Choroid plexus epithelial cell (primary cell): Measurements from ENCODE around the gene LRFN2.

ENCODE experiments used
- DNase-seq: peaks from one replicate; pipeline ENCODE4 v3.0.0-alpha.2; 2010; ENCODE audit warnings: low read depth
- H3K4me3 ChIP-seq: 2 replicates; pipeline ENCODE4 v1.5.1; 2011; ENCODE audit warnings: low read depth, mild to moderate bottlenecking, control low read depth, low read length, moderate library complexity
- CTCF ChIP-seq: conservative IDR thresholded peaks from 2 replicates; pipeline ENCODE4 v1.5.1; 2011; ENCODE audit warnings: low read depth, mild to moderate bottlenecking, control low read depth, inconsistent platforms, low read length, moderate library complexity

Gene LRFN2

GRCh38 chr6:40610229-40610628 is 23.1 kb upstream of the LRFN2 start:
- TF ChIP-seq CTCF, result no peak

DNA sequence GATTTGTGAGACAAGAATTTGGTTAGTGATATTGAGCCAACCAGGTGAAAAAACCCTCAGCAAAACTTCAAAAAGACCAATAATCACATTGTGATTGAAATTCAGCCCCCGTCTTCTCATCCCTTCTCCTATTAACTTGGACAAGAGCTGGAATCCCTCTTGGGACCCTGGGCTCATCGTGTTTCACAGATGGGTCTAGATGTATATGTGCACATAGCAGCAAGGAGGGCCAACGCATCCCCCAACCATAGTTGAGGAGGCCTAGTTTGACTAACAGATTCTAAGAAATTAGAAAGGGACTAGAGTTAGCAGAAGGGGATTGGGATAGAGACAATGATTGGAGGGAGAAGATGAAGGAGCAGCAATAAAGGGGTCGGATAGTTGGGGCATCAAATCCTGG is 19.8 kb upstream of the LRFN2 start:
- TF ChIP-seq CTCF, result no peak
- no peak for DNase-seq
- no peak overlapping the region for H3K4me3 ChIP-seq

More at GRCh38 chr6:40610229-40610628, 23.1 kb upstream of the LRFN2 start:
- H3K4me3 ChIP-seq, result no peak overlapping the region
- DNase-seq, result no peak

- TF ChIP-seq CTCF, result no peak
- no peak overlapping the region for H3K4me3 ChIP-seq
- DNase-seq, result no peak
These were observed 19.4 kb upstream of the LRFN2 start for GRCh38 chr6:40606526-40606925.

- TF ChIP-seq CTCF, result no peak
- no peak overlapping the region for H3K4me3 ChIP-seq
- no peak for DNase-seq
These were observed 16.9 kb upstream of the LRFN2 start for GRCh38 chr6:40604082-40604481.

- no peak for DNase-seq
- H3K4me3 ChIP-seq, result no peak overlapping the region
- TF ChIP-seq CTCF, result no peak
These were observed 12.4 kb upstream of the LRFN2 start for GRCh38 chr6:40599555-40599954.

DNA sequence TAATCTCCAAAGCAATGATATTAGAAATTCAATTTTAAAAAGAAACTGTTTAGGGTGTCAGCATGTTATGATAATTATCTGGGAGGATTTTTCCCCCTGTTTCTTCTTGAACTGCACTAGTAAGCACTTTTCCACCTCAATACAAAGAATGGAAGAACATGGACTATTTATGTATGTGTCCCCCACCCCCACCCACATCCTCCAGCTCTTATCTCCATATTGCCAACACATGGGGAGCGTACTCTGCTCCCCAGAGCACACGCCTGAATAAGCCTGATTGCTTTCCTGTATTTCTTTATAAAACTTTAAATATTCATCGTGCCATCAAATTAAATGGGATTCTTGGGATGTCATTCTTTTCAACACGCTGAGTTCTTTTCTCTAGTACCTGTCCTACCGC is 11.4 kb upstream of the LRFN2 start:
- DNase-seq, result no peak
- no peak for TF ChIP-seq CTCF
- H3K4me3 ChIP-seq, result no peak overlapping the region

- no peak for DNase-seq
- H3K4me3 ChIP-seq, result no peak overlapping the region
- TF ChIP-seq CTCF, result no peak
These were observed 10.1 kb upstream of the LRFN2 start for GRCh38 chr6:40597301-40597700.
